Ammon's horn (tissue), 1 donor: Measurements from ENCODE around the gene P2RX7.

Source experiments
- DNase-seq: peaks from one replicate; pipeline ENCODE4 v3.0.0-alpha.2; 2016; ENCODE audit warnings: low spot score

P2RX7 gene

DNA sequence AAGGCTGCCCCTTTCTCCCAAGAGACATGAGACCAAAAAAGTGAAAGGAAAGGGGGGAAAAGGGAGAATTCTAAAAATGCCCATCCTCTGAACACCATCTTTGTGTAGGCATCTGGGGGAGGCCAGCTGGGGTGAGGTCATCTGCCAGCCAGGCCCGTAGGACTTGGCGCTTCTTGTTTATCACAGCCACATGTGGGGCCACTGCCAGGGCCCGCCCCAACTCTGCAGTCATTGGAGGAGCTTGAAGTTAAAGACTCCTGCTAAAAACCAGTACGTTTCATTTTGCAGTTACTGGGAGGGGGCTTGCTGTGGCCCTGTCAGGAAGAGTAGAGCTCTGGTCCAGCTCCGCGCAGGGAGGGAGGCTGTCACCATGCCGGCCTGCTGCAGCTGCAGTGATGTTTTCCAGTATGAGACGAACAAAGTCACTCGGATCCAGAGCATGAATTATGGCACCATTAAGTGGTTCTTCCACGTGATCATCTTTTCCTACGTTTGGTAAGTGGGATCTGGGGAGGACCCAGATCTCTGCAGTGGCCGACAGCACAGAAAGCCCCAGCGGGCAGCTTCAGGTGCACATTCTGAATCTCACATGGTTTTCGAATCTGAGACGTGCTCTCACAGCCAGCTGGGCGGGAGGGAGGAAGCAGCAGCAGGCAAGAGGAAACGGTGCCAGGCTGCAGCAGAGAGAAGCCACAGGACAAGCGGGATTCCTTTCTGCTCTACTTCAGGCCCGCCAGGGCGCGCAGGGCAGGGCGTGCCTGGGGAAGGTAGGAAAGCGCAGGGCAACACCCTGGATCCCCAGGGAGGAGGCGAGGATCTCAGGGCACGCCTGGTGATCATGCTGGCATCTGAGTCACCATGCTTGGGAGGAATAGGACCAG lies at the start of gene P2RX7:
Gene P2RX7, plus strand, starts transcription at position 276 of the 881 bp plus-strand sequence. Its CDS starts 95 bp downstream, at position 371.
- DNase-seq, result peak; percentile 98

DNA sequence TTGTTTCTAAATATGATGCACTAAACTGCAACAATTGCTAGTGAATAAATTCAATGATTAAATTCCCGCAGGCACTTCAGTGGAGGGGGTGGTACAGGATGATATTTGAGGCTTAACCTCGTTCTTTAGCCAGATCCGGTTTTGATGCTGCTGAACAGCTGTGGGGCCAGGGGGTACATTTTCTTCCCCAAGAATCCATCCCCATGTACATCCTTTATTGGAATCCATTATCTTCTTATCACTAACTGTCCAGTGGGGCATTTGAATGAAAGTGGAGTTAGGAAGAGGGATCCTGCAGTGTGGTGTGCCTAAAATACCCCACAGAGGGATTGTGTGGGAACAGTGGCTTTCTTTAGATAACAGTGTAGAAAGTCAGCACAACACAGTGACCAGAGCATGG lies 48.4 kb upstream of the P2RX7 start:
- DNase-seq, result no peak

DNA sequence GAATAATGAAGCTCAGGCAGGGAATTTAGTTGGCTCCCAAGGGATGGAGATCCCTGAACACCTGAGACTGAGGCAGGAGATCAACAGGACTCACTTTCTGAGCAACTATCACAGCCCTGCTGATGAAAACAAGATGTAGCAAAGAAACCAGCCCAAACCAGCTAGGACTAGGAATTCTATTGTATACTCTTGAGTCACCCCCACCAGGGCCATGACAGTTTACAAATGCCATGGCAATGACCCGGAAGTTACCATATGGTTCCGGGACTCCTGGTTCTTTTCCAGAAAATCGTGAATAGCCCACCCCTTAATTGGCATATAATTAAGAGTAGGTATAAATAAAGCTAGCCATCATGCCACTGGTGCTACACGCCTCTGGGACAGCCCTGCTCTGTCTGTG lies 47.6 kb upstream of the P2RX7 start:
- DNase-seq, result no peak

DNA sequence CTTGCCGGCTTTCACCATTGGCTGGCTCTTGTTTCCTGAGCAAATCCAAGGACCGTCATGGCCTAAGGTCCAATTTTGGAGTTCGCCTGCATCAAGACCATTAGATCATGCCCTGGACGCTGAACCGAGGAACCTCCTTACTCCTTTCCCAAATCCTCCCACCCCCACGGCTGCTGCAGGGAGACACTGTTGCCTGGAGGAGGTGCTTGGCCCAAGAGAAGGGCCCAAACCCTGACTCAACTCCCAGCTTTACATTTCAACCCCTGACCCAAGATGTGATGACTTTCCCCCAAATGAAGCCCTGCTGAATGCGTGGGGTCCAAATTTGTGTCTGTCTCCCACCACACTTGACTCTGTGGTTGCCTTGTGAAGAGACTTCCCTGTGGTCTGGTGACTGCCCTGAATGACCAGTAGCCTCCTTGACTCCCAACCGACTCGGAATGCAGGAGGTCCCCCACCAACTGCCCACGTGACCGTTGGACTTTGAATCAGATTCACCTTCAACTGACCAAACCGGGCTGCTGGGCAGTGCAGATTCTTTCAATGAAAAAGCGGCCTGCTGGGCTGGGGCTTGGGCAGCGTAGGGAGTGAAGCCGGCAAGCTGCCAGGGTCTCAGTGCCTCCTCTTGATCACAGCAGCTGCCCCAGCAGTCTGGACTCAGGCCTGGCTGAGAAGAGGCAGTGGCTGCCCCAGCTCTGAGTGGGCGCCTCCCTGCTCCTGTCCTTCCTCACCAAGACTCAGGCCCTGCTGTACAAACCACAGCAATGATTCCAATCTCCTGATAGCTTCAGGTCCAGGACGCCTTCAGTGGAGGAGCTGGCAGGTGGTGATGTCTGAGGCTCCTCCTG lies 46.9 kb upstream of the P2RX7 start:
- DNase-seq, result peak; percentile 17

DNA sequence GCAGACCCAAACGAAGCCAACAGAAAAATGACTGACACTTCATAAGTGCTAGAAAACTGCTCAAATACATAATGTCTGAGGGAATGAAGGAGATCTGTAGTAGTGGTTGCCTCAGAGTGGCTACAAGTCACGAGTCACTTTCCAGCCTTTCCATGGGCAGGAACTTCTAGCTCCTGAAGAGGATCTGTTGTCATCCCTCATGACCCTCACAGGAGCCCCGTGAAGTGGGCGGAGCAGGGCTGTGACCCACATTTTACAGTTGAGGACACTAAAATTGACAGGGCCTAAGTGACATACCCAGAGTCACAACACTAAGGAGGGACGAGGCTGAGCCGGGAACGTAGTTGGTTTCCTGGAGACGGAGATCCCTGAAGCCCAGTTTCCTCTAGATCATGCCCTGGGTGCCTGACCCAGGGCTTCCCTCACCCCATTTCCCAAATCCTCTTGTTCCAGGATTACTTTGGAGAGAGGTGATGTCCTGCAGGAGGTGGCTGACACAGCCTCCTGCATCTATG lies 45.8 kb upstream of the P2RX7 start:
- DNase-seq, result no peak

DNA sequence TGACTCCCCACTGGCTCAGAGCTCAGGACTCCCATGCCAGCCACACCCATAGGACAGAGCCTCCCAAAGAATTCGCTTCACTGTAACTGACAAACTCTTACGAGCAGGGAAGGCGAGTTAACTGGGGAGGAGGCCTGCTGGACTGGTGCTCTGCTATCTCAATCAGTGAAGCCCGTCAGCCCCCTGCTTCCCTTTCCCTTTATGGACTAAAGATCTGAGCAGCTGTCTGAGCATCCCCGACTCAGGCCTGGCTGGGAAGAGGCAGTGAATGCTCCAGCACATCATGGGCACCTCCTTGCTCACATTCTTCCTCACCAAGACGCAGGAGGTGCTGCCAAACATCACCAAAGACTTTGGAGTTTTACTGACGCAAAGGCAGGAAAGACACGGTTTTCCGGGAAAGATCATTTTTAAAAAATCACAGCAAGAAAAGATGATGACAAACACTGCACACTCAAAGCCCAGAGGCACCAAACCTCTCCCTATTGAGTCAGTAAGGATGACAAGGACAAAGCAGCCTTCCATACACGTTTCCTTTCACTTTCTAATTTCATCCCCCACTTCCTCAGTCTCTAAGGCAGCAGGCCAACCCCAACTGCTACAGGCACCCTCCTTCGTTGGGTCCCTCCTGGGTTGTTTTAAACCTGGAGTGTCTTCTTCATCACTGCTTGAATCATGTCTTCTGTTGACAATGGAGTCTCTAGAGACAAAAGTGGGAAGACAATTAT lies 45.0 kb upstream of the P2RX7 start:
- no peak for DNase-seq

DNA sequence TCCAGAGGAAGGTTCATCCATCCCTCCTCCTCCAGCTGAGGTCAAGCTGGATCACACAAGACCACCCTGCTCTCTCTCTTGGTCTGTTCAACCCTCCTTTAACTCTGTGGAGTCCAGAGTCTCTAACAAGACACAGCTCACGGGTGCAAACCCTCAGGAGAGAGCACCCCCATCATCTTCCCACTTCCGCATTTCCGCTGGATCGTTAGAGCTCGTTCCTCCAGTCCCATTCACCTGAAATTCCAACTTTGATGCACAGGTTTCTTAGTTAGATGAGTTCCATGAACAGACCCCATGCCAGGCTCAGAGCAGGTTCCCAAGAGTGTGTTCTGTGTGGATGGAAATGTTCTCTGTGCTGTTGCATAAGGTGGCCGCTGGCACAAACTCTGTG lies 44.5 kb upstream of the P2RX7 start:
- no peak for DNase-seq

DNA sequence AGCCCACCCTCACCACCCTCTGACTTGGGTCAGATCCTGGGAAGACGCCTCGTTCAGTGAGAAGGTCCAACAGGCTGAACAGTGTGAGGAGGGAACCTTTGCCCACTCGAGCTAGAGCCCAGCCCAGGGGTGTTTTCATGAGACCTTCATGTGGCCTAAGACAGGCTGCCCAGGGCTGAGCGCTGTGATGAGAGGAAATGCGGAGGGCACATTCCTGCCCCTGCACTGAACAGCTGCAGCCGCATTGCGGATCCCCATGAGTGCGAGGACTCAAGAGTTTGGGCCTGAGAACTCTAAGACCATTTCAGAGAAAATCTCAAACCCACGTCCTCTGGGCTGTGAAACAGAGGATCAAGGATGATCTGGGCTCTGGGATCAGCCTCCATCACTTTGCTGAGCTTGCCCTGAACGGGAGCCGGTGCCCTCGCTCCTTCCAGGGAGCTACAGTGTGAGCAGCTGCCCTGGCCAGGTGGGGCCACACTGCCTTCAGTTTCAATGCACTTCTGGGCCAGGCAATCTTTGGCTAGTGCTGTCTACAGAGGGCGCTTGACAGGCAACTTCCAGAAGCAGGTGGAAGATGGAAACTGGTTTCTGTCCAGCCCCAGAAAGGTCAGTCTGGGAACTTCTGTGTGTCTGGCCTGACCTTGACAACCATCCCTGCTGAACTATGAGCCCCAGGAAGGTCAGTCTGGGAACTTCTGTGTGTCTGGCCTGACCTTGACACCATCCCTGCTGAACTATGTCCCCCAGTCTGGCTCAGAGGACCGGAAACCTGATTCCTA lies 43.5 kb upstream of the P2RX7 start:
- DNase-seq, result no peak

DNA sequence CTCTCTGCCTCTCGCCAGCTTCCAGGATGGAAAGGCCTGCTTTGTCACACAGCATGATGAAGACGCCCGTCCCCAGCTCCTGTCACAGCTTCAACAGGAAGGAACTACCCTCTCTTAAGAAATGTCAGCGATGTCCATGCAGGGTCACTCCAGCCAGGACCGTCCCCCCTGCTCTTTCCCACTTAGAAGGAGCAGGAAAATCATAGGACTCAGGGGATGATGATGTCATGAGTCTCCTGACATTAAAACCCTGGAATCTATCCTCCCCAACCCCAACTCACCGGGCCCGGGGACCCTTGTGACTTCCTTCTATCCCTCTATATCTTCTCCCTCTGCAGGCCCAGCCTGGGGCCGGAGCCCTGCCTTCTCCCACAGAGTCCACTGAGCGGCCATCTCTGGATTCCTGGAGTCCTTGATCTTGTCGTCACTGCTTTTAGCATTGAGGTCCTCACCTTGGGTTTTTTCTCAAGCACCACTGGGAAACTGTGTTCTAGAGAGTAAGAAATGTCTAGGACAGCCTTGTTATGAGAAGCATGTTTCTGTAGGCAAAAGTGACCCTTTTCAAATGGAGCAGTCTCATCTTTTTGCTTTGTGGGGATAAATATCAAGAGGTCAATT lies 42.8 kb upstream of the P2RX7 start:
- no peak for DNase-seq

DNA sequence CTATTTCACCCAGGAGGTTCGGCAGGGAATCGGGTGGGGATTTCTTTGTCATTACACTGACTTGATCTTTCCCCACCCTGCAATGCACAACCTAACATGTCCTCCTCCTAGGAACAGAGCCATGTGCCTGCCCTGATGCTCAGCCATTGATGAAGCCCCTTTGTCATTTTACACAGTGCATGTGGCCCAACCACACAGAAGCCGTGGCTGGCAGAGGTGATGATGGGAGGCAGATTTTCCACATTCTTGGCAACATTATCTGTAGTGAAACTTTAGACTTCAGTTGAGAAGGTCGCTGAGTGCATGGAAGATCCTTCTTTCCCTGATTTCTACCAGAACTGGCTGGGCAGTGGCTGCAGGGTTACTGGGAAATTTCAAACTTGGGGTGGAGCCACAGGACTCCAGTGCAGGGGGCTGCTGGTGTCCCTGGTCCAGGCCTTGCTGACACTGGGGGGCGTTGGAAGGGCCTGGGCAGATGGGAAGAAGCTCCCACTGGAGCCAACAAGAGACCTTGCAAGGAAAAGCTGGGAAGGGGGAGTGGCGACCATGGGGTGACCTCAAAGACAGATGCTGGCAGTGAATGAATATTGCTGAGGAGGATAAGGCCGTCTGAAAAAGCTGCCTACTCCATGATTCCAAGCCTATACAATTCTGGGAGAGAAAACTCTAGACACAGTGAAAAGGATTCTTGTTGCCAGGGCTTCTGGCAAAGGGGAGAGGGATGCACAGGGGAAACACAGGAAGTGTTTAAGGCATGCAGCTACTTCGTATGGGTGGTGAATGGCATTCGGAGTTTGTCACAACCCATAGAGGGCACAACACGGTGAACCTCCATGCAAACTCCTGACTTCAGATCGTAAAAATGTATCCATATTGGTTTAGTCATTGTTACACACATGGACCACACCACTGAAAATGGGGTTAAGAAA lies 41.8 kb upstream of the P2RX7 start:
- no peak for DNase-seq

DNA sequence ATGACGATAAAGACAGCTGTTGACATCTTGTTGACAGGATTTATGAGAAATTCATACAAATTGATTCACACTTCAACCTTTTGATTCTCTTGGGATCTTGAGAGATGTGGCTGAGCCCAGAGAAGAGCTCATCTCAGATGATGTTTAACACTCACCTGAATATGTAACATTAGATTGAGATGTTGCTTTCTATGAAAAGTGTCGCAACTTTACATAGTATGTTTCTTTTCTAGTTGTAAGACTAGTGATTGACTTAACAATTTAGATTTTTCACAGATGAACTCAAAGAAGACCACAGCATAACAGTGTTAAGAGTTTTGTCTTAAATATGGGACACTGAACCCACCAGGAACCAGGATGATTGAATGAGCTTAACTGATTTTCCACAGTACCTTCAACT lies 40.6 kb upstream of the P2RX7 start:
- no peak for DNase-seq

DNA sequence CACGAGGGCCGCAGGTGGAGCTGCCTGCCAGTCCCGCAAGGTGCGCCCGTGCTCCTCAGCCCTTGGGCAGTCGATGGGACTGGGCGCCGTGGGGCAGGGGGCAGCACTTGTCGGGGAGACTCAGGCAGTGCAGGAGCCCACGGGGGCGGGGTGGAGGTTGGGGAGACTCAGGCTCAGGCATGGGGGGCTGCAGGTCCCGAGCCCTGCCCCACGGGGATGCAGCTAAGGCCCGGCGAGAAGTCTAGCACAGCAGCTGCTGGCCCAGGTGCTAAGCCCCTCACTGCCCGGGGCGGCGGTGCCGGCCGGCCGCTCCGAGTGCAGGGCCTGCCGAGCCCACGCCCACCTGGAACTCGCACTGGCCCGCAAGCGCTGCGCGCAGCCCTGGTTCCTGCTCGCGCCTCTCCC lies 39.2 kb upstream of the P2RX7 start:
- no peak for DNase-seq

DNA sequence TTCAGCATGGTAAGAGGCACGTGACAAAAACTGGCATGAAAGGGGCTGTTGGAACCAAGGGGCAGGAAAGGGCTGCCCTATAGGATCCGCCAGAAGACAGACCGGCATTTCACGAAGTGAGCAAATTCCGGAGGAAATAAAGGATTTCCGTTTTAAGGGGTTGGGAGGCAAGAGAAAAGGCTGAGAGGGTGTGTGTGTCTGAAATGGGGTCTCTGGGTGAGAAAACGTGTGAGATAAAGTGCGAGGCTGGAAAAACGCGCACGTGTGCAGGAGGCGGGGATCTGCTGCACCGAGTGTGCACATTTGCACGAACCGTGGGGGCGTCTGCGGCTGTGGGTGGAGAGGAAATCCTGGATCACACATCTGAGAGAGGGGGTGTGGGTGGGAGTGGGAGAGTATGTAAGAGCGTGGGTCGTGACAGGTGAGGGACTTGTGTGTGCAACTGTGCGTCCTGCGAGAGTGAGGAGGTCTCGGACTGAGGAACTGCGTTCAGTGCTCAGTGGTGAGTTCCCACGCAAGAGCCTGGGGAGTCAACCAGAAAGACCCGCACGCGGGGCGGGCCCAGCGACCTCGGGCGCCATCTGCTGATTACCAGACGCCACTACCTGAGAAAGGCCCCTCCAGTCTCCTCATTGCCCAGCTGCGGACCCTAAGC lies 37.0 kb upstream of the P2RX7 start:
- DNase-seq, result peak; percentile 66

DNA sequence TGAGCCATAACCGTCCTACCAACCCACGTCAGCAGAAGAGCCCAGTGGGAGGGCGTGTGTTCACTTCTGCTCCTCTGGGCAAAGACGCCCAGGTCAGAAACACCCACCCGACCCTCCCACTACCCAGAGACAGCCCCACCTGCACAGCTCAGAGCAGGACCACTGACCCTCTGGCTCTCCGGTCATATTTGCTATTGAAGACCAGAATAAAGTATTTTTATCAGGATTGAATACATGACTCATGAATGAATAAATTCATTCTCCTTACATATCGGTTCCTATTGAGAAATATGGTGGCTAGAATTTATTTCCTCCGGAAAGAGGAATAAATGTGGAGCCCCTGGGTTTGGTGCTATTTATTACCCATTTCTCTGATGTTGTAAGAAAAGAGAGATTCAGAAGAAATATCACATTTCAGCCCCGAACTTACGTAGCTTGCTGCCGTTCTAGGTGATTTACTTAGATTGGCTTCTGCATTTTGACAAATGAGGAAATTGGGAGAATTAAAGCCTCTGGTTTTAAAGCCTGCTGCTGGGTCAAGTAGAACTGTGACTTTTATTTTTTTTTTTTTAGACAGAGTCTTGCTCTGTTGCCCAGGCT lies 36.4 kb upstream of the P2RX7 start:
- no peak for DNase-seq

DNA sequence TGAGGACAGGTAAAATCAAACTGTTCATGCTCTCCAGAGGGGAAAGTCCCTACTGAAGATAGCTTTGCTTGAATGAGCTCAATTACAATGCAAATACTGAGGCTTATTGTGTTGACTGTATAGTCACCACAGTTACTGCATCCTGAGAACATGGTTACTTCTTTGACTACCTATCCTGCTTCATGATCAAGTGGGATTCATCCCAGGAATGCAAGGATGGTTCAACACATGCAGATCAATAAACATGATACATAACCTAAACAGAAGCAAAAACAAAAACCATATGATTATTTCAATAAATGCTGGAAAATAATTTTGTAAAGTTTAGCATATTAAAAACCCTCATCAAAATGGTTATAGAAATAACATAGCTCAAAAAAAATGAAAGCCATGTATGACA lies 32.9 kb upstream of the P2RX7 start:
- DNase-seq, result no peak

DNA sequence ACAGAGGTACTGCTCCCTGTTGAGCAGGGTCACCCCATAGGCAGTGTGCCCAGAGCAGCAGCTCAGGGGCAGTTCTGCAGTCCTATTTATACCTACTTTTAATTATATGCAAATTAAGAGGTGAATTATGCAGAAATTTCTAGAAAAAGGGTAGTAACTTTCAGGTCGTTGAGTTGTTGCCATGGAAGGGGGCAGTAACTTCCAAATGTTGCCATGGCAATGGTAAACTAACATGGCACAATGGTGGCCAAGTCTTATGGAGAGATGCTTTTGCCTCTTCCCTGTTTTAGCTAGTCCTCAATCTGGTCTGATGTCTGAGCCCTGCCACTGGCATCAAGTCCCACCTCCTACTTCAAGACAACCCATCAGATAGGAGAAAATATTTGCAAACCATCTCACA lies 30.4 kb upstream of the P2RX7 start:
- no peak for DNase-seq

DNA sequence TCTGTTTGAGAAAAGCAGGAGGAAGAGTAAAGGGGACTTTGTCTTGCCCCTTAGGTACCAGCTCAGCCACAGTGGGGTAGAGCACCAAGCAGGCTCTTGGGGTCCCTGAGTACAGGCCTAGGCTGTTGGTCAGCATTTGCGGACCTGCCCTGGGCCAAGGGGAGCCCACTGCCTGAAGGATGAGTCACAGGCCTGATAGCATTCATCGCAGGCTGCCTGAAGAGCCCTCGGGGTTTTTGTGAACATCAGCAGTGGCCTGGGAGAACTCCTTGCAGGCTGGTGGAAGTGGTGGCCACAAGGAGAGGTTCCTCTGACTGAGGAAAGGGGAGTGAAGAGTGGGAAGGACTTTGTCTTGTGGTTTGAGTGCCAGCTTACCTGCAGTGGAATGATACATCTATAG lies 25.0 kb upstream of the P2RX7 start:
- DNase-seq, result no peak

DNA sequence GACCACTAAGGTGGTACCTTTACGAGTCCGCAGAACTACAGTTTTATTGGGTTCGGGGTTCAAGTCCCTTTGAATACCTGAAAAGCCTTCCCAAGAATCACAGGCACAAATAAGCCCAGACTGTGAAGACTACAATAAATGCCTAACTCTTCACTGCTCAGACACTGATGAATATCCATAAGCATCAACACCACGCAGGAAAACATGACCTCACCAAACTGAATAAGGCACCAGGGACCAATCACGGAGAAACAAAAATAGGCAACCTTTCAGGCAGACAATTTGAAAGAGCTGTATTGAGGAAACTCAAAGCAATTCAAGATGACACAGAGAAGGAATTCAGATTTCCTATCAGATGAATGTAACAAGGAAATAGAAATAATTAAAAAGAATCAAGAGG lies 24.2 kb upstream of the P2RX7 start:
- no peak for DNase-seq
